ENCODE data around the gene ARHGAP15.

DNA sequence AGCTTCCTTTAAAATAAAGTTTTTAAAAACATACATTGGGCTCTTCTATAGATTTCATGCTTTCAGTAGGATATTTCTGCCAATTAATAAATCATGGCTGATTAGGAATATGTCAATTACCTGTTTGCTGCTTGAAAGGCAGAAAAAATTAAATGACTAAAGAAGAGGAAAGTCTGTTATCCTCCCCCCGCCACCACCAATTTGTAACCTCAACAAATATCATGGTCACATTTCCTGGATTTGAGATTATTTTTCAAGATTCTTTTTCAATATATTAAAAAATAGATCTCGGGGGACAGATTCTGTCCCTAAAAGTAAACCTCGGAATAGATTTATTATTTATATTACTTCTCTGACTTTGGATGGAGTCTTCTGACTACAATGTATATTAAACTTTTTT, 125.9 kb downstream of the ARHGAP15 start:
- no peak for TF ChIP-seq CTCF (IDR thresholded peaks at IDR 0.05; ENCODE audit: low read depth, low read length, missing input control)
- TF ChIP-seq JUND (IDR thresholded peaks at IDR 0.05), result no peak
- no peak for TF ChIP-seq MAX (IDR thresholded peaks at IDR 0.05)
- no peak for TF ChIP-seq TAF1 (conservative IDR thresholded peaks at IDR 0.05)

Measured in liver (tissue), 3 donors.